Activated T-cell treated with anti-CD3 and anti-CD28 coated beads, Interleukin-2, amount 50 U/mL, for 4 hours (primary cell): Measurements from ENCODE around the gene CACNA1A. TPM values are rescaled to one million over a fixed set of nuclear protein-coding genes. Genes with fewer than 3 reads are reported as not detected.
"Not testable (repeated sequence)": the region's sequence is repeated elsewhere in the genome, so short reads cannot be mapped to it uniquely, and the experiment has no call there.

ENCODE experiments used
- ATAC-seq, 2 donors: fragments of 200-7000 bp; cut with Tn5 transposase; one replicate each; pipeline ENCODE4 v1.10.0; 2021
- DNase-seq: peaks from one replicate; pipeline ENCODE4 v3.0.0-alpha.2; 2020
- H3K27me3 Mint-ChIP-seq: one replicate; pipeline ENCODE4 v1.8.0; 2021; ENCODE audit warnings: low read depth, mixed read lengths
- H3K36me3 Mint-ChIP-seq: one replicate; pipeline ENCODE4 v1.8.0; 2022; ENCODE audit warnings: mixed read lengths; ENCODE audit not compliant: insufficient read depth
- H3K4me1 Mint-ChIP-seq: one replicate; pipeline ENCODE4 v1.8.0; 2021; ENCODE audit warnings: low read depth, mixed read lengths
- H3K4me3 Mint-ChIP-seq: one replicate; pipeline ENCODE4 v1.8.0; 2021; ENCODE audit warnings: mild to moderate bottlenecking, moderate library complexity, mixed read lengths
- H3K9me3 Mint-ChIP-seq: one replicate; pipeline ENCODE4 v1.8.0; 2021; ENCODE audit warnings: mixed read lengths
- total RNA-seq, 3 donors: library from RNA; stranded (reverse); gene quantifications; one replicate each; pipeline ENCODE4 v1.2.1, GENCODE V29; 2021

The CACNA1A gene
- total RNA-seq: under 1 TPM; 0.16 to 0.43 (median 0.20) TPM

DNA sequence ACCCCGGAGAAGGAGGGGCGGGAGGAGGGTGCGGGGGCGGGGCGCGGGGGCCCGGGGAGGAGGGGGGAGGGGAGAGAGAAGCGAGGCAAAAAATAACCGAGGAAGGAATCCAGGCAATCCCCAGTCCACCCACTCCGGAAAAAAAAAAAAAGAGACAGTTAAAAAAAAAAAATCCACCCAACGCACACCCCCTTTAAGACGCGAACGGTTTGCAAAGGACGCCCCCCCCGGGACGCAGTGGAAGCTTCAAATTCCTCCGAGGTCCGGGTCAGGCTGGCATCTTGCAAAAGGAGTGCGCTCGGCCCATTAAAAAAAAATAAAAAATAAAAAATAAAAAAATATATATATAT, at the start of gene CACNA1A:
Gene CACNA1A (minus strand): TSS at position 9 of the 350 bp plus-strand sequence. CDS start 255 bp downstream, outside the sequence.
- H3K4me3 Mint-ChIP-seq: peak within 1 kb of the TSS; percentile 47
- peaks cover 65% of the 10 kb centered on the region for H3K27me3 Mint-ChIP-seq
- H3K4me1 Mint-ChIP-seq: no peaks in the 10 kb centered on the region
- no peaks in the 10 kb centered on the region for H3K36me3 Mint-ChIP-seq
- DNase-seq: no peak
- no peaks in the 10 kb centered on the region for H3K9me3 Mint-ChIP-seq
- no peak for ATAC-seq

DNA sequence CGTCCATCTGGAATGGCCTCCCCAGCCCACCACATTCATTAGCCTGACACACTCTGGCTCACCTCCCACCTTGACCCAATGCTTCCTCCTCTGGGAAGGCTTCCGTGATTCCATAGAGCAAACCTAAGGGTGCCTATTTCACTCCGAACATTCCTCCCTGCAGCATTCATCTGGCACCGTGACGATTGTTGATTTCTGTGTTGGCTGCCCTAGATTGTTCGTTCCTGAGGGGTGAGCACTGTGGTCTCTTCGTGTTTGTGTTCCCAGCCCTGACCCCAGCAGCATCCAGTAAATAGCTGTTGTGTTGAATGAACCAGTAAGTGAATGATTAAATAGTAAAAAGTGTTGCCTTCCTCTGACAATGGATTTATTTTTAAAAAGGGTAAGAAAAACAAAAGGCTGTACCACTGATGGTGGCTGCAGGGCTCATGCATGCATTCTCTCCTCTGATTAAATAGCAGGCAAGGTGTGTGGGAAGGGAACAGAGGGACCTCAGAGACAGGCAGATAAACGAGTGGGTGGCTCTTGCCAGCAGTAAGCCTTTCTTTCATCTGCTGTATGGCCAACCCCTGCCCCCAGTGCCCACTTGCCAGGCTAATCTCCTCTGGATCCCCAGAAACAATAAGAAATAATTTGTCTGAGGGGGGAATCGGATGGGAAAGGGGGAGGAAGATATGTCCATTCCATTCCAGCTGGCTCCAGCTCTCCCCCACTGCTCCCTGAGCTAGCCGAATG, 48.4 kb upstream of the CACNA1A start:
- Mint-ChIP-seq H3K9me3 (no peaks in the 10 kb centered on the region), H3K4me1 (no peaks in the 10 kb centered on the region), H3K4me3 (no peak overlapping the region), H3K27me3 (peaks cover 23% of the 10 kb centered on the region), H3K36me3 (no peaks in the 10 kb centered on the region)
- ATAC-seq: no peak
- DNase-seq: no peak

DNA sequence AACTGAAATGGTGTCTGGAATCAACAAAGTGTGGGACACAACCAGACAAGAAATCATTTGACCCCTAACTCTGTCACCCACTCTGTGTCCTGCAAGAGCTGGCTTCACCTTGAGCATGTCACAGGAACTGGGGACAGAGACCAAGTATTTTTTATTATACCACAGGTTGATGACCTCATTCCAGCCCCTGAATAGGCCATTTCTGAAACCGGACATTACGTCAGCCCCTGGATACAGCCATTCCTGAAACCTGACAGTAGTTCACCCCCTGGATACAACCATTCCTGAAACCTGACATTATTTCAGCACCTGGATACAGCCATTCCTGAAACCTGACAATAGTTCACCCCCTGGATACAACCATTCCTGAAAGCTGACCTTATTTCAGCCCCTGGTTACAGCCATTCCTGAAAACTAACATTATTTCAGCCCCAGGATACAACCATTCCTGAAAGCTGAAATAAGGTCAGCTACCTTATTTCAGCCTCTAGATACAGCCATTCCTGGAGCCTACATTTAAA, 47.7 kb upstream of the CACNA1A start:
- DNase-seq: no peak
- H3K4me3 Mint-ChIP-seq: no peak overlapping the region
- no peak for ATAC-seq
- peaks cover 23% of the 10 kb centered on the region for H3K27me3 Mint-ChIP-seq
- H3K4me1 Mint-ChIP-seq: no peaks in the 10 kb centered on the region
- no peaks in the 10 kb centered on the region for H3K9me3 Mint-ChIP-seq
- no peaks in the 10 kb centered on the region for H3K36me3 Mint-ChIP-seq

DNA sequence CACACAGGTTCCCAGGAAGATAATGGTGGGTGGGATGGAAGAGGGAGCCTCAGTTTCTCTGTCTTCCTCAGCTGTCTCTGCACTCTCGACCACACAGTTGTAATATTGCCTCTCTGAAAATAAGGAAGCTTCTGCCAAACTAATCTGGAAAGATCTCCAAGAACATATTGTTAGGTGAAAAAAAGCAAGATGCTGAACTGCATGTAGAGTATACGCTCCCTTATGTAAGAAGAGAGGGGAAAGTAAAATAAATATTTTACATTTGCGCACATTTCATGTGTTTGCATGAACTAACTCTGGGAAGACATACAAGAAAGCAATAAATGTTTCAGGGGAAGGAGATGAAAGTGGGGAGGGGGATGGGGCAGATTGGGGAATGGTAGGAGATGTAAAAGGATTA, 41.9 kb upstream of the CACNA1A start:
- Mint-ChIP-seq H3K4me1 (no peaks in the 10 kb centered on the region), H3K9me3 (peaks cover 5% of the 10 kb centered on the region), H3K27me3 (peaks cover 20% of the 10 kb centered on the region), H3K4me3 (no peak overlapping the region), H3K36me3 (no peaks in the 10 kb centered on the region)
- DNase-seq (no peak), ATAC-seq (no peak)

DNA sequence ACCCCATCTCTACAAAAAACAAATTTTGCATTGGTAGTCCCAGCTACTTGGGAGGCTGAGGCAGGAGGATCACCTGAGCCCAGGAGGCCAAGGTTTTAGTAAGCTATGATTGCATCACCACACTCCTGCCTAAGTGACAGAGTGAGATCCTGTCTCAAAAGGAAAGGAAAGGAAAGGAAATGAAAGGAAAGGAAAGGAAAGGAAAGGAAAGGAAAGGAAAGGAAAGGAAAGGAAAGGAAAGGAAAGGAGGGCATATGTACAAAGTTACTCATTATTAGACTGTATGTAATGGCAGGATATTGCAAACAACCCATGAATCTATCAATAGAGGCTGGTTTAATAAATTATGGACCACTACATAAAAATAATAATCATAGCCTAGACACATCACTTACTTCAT, 40.8 kb upstream of the CACNA1A start:
- Mint-ChIP-seq H3K9me3 (peaks cover 5% of the 10 kb centered on the region), H3K27me3 (peaks cover 25% of the 10 kb centered on the region), H3K4me3 (no peak overlapping the region), H3K4me1 (no peaks in the 10 kb centered on the region), H3K36me3 (no peaks in the 10 kb centered on the region)
- ATAC-seq (no peak), DNase-seq (no peak)

DNA sequence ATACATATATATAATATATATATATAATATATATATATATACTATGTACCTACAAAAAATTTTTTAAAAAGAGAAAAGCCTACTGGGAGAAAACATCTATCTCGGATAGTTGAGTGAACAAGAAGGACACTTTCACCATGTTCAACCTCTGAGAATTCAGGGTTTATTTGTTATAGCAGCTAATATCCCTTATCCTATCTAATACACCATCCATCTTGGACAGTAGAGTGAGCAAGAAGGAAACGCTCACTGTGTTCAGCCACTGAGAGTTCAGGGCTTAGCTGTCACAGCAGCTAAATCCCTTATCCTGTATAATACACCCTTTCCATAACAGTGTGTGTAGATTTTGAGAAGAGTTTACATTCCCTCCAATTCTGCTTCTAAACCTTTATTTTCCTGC, 38.1 kb upstream of the CACNA1A start:
- no peak for ATAC-seq
- no peaks in the 10 kb centered on the region for H3K4me1 Mint-ChIP-seq
- H3K4me3 Mint-ChIP-seq: no peak overlapping the region
- no peaks in the 10 kb centered on the region for H3K36me3 Mint-ChIP-seq
- H3K27me3 Mint-ChIP-seq: peaks cover 22% of the 10 kb centered on the region
- DNase-seq: no peak
- peaks cover 5% of the 10 kb centered on the region for H3K9me3 Mint-ChIP-seq

DNA sequence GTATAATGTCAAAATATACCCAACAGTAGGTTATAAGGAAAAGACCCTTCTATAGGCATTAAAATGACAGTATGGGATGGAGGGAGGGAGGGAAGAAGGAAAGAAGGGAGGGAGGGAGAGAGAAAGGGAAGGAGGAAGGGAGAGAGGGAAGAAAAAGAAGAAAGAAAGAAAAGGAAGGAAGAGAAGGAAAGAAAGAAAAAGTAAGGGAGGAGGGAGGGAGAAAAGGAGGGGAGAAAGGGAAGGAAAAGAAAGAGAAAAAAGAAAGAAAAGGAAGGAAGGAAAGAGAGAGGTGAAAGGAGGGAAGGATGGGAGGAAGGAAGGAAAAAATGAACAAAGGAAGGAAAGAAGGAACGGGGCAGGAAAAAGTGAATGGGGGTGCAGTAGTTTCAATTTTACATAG, 35.3 kb upstream of the CACNA1A start:
- no peaks in the 10 kb centered on the region for H3K4me1 Mint-ChIP-seq
- no peak overlapping the region for H3K4me3 Mint-ChIP-seq
- H3K9me3 Mint-ChIP-seq: peaks cover 5% of the 10 kb centered on the region
- ATAC-seq (no peak), DNase-seq (no peak)
- H3K27me3 Mint-ChIP-seq: peaks cover 32% of the 10 kb centered on the region
- no peaks in the 10 kb centered on the region for H3K36me3 Mint-ChIP-seq

DNA sequence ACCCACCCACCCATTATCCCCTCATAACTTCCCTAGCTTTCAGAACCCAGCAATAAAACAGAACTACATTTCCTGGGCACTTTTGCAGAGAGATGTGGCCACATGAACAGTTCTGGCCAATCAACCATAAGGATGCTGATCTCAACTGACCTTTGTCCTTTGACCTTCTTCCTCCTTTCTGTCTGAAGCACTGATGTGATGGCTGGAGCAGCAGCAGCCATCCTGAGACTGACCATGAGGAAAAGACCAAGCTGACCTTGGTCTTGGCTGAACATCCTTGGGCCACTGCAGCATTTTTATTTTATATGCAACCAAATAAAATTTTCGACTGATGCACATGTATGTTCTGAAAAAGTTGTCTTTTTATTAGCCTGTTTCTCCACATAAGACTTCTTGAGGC, 33.1 kb upstream of the CACNA1A start:
- peaks cover 5% of the 10 kb centered on the region for H3K9me3 Mint-ChIP-seq
- ATAC-seq (no peak), DNase-seq (no peak)
- no peak overlapping the region for H3K4me3 Mint-ChIP-seq
- H3K4me1 Mint-ChIP-seq: no peaks in the 10 kb centered on the region
- H3K27me3 Mint-ChIP-seq: peaks cover 35% of the 10 kb centered on the region
- no peaks in the 10 kb centered on the region for H3K36me3 Mint-ChIP-seq

DNA sequence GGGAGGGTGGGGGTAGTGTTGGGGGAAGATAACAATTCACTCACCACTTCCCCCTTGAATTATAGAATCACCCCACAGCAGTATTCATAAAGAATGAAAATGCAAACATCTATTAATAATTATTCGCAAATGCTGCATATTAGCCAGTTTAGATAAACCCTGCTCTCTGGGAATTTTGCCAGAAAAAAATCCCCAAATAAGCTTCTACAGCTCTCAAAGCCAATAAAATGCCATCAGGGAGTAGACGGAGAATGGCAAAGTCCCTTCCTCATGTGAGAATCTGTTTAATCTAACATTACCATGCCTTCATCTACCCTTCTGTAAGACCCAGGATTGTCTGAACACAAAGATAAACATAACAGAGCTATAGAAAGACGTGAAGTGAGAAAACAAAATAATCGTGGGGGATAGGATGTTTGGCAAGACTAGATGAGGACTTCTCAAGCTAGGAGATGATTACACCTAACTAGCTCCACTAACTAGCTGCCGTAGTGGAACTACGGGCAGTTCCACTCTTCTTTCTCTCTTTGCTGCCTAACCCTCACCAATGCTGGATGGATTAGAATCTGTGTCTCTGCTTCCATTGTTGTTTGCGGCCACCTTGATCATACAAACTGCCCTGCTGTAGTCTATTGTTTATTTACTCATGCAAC, 32.4 kb upstream of the CACNA1A start:
- DNase-seq: no peak
- ATAC-seq: no peak
- Mint-ChIP-seq H3K27me3 (peaks cover 38% of the 10 kb centered on the region), H3K36me3 (no peaks in the 10 kb centered on the region), H3K4me1 (no peaks in the 10 kb centered on the region), H3K9me3 (peaks cover 3% of the 10 kb centered on the region), H3K4me3 (no peak overlapping the region)

DNA sequence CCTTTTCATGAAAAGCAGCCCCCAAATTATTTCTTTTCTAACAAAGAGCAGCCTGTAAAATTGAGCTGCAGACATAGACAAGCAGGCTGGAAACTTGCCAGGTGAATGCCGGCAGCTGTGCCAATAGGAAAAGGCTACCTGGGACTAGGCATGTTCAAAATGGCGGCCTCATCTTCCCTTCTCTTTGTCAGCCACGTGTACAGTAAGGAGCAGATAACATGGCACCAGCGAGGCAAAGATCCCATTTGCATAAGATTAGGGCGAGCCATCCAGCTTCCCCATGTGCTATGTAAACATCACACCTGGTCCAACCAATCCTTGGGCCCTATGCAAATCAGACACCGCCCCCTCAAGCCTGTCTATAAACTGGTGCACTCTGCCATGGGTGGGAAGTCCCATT, 31.2 kb upstream of the CACNA1A start:
- no peak overlapping the region for H3K4me3 Mint-ChIP-seq
- no peaks in the 10 kb centered on the region for H3K4me1 Mint-ChIP-seq
- no peaks in the 10 kb centered on the region for H3K36me3 Mint-ChIP-seq
- no peaks in the 10 kb centered on the region for H3K9me3 Mint-ChIP-seq
- ATAC-seq (no peak), DNase-seq (no peak)
- peaks cover 27% of the 10 kb centered on the region for H3K27me3 Mint-ChIP-seq

DNA sequence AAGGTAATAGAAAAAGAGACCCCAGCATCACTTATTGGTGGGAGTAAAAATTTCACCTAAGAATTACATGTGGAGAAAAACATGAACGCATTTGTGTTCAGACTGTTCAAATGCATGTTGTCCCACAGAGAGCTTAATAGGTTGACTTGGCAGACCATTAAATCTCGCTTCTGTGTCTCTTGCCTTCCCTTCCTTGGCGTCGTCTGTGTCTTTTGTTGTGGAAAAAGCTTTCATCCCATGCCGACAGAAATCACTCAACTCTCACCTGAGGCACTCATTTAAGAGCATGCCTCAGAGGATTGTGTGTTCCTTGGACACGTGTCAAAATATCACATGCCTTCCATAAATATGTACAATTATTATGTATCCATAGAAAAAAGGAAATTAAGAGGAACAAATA, 24.4 kb upstream of the CACNA1A start:
- no peaks in the 10 kb centered on the region for H3K4me1 Mint-ChIP-seq
- ATAC-seq: no peak

DNA sequence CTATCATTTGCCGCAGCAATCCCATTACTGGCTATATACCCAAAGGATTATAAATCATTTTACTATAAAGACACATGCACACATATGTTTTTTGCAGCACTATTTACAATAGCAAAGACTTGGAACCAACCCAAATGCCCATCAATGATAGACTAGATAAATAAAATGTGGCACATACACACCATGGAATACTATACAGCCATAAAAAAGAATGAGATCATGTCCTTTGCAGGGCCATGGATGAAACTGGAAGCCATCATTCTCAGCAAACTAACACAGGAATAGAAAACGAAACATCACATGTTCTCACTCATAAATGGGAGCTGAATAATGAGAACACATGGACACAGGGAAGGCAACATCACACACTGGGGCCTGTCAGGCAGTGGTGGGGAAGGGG, 23.4 kb upstream of the CACNA1A start:
- DNase-seq, H3K36me3 Mint-ChIP-seq, H3K9me3 Mint-ChIP-seq, H3K4me3 Mint-ChIP-seq, H3K4me1 Mint-ChIP-seq, ATAC-seq: not testable (repeated sequence)
- peaks cover 41% of the 10 kb centered on the region for H3K27me3 Mint-ChIP-seq

More for the DNA sequence above, 24.4 kb upstream of the CACNA1A start:
- no peak for DNase-seq
- Mint-ChIP-seq H3K9me3 (no peaks in the 10 kb centered on the region), H3K27me3 (peaks cover 42% of the 10 kb centered on the region), H3K36me3 (no peaks in the 10 kb centered on the region), H3K4me3 (no peak overlapping the region)

DNA sequence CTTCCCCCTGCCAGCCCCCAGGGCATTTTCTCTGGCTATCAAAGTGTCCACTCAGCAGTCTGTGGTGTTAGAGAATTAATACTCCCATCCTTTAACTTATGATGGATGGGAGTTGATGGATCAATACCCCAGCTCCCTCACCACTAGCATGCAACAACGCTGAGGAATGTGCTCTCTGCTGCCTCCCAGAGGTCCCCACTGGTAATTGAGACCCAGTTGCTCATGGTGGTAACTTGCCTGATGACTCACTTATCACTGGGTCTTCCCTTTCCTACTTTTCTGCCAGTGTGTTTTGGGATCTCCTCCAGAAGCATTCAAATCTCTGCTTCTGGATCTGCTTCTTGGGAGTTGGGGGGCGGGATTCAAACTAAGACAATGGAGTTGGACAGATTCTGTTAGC, 20.3 kb upstream of the CACNA1A start:
- ATAC-seq (no peak), DNase-seq (no peak)
- H3K4me1 Mint-ChIP-seq: no peaks in the 10 kb centered on the region
- H3K9me3 Mint-ChIP-seq: peaks cover 5% of the 10 kb centered on the region
- H3K36me3 Mint-ChIP-seq: no peaks in the 10 kb centered on the region
- peaks cover 41% of the 10 kb centered on the region for H3K27me3 Mint-ChIP-seq
- no peak overlapping the region for H3K4me3 Mint-ChIP-seq

DNA sequence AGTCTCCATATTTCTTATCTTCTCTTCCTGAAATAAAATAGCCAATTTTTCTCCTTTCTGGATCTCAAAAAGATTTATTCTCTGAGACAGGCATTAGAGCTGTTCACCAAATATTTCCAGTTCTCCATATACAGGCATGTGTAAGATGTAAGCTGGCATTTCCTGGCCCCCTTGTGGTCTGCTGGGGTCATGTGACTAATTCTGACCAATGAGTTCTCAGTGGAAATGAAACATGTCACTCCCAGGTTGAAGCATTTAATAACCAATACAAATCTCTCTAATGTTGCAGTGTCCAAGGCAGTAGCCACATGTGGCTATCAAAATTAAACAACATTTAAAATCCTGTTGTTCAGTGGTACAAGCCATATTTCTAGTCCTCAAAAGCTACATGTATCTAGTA, 14.8 kb upstream of the CACNA1A start:
- H3K27me3 Mint-ChIP-seq: peaks cover 23% of the 10 kb centered on the region
- ATAC-seq (no peak), DNase-seq (no peak)
- H3K9me3 Mint-ChIP-seq: peaks cover 26% of the 10 kb centered on the region
- no peaks in the 10 kb centered on the region for H3K36me3 Mint-ChIP-seq
- no peak overlapping the region for H3K4me3 Mint-ChIP-seq
- H3K4me1 Mint-ChIP-seq: no peaks in the 10 kb centered on the region

DNA sequence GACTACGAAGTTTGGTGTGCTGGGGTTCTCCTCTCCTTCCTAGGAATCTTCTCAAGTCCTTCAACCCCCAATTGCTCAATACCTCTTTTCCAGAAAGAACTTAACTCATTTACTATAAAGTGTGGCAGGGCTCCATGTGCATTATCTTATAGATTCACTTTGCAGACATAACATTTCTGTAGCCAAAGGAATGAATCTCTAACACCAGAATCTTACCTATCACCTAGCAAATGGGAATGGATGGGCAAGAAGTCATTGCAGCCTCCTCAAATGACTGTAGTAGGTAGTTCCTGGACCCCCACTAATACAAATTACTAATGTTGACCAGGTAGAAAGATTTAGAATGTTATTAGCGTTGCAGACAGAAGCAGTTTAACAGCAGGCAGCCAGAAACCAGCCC, 5.7 kb upstream of the CACNA1A start:
- H3K4me1 Mint-ChIP-seq: no peaks in the 10 kb centered on the region
- peaks cover 41% of the 10 kb centered on the region for H3K27me3 Mint-ChIP-seq
- no peak for ATAC-seq
- no peak overlapping the region for H3K4me3 Mint-ChIP-seq
- H3K9me3 Mint-ChIP-seq: no peaks in the 10 kb centered on the region
- DNase-seq: no peak
- H3K36me3 Mint-ChIP-seq: no peaks in the 10 kb centered on the region
